Smooth muscle cell of the pulmonary artery (primary cell): Measurements from ENCODE around the gene CTXN2. TPM values are rescaled to one million over a fixed set of nuclear protein-coding genes. Genes with fewer than 3 reads are reported as not detected.

Source experiments
- total RNA-seq: library from RNA; depleted of rRNA; stranded (reverse); fragments of >200 nt; gene quantifications from 2 replicates; pipeline ENCODE4 v1.2.3, GENCODE V29; 2014

Gene CTXN2
- total RNA-seq = not detected in 2 replicates

GRCh38 chr15:48191574-48192225, at the start of gene CTXN2:
Gene CTXN2, plus strand, starts transcription at chr15:48191665. Its CDS starts 9,636 bp downstream, at chr15:48201301.

GRCh38 chr15:48177766-48178647, 13.5 kb upstream of the CTXN2 start, which contains the start of gene MYEF2:
Gene MYEF2, minus strand, starts transcription at chr15:48178295. Its CDS starts 58 bp downstream, at chr15:48178237.

GRCh38 chr15:48205981-48206380, 14.5 kb downstream of the CTXN2 start, which contains the start of gene SLC12A1:
Gene SLC12A1, plus strand, starts transcription at chr15:48206302. Its CDS starts 1,418 bp downstream, at chr15:48207720.

Other genes with a start within 250 kb of the CTXN2 start
- gene SLC24A5, start 70.7 kb upstream of the CTXN2 start, total RNA-seq = not detected in 2 replicates
- gene MYEF2, start 13.4 kb upstream of the CTXN2 start, total RNA-seq = 6.3 and 8.5 TPM in 2 replicates
- gene SLC12A1, start 14.6 kb downstream of the CTXN2 start, total RNA-seq = not detected in 2 replicates
- gene DUT, start 139.8 kb downstream of the CTXN2 start, total RNA-seq = 36.3 and 46.0 TPM in 2 replicates